ENCODE data around the gene CAMK2A. TPM values are rescaled to one million over a fixed set of nuclear protein-coding genes. Genes with fewer than 3 reads are reported as not detected.

The CAMK2A gene
- total RNA-seq, 1 donor from 2014 or later, result 1.2 TPM

GRCh38 chr5:150218693-150219035 is 70.9 kb downstream of the CAMK2A start:
- Histone ChIP-seq H3K4me1 (ENCODE audit: insufficient read depth, low read length) (peaks cover 10% of the 10 kb centered on the region), H3K36me3 (ENCODE audit: insufficient read depth, low read length) (no peaks in the 10 kb centered on the region), H3K4me2 (ENCODE audit: low read length) (no peak overlapping the region), H4K20me1 (ENCODE audit: insufficient read depth, low read length) (no peaks in the 10 kb centered on the region), H3K27ac (ENCODE audit: low read depth, low read length) (no peak overlapping the region), H3K27me3 (ENCODE audit: insufficient read depth, low read length) (no peaks in the 10 kb centered on the region), H2AFZ (ENCODE audit: low read depth, low read length) (no peak overlapping the region), H3K79me2 (ENCODE audit: insufficient read depth, low read length) (no peaks in the 10 kb centered on the region), H3K4me3 (ENCODE audit: insufficient read depth, low read depth, low read length) (no peak overlapping the region), H3K9me3 (ENCODE audit: insufficient read depth, low read depth, low read length) (no peaks in the 10 kb centered on the region), H3K9ac (ENCODE audit: low read length) (no peak overlapping the region)
- TF ChIP-seq EZH2 (IDR thresholded peaks at IDR 0.05; ENCODE audit: insufficient read depth, low read length), result no peak
- TF ChIP-seq, protein P1, sequence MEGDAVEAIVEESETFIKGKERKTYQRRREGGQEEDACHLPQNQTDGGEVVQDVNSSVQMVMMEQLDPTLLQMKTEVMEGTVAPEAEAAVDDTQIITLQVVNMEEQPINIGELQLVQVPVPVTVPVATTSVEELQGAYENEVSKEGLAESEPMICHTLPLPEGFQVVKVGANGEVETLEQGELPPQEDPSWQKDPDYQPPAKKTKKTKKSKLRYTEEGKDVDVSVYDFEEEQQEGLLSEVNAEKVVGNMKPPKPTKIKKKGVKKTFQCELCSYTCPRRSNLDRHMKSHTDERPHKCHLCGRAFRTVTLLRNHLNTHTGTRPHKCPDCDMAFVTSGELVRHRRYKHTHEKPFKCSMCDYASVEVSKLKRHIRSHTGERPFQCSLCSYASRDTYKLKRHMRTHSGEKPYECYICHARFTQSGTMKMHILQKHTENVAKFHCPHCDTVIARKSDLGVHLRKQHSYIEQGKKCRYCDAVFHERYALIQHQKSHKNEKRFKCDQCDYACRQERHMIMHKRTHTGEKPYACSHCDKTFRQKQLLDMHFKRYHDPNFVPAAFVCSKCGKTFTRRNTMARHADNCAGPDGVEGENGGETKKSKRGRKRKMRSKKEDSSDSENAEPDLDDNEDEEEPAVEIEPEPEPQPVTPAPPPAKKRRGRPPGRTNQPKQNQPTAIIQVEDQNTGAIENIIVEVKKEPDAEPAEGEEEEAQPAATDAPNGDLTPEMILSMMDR (IDR thresholded peaks at IDR 0.05; ENCODE audit: insufficient read depth, low read depth, low read length), result no peak
- Mint-ChIP-seq H3K4me1 (ENCODE audit: low read depth, unreplicated experiment) (no peaks in the 10 kb centered on the region), H3K9me3 (ENCODE audit: unreplicated experiment) (no peaks in the 10 kb centered on the region), H3K27ac (ENCODE audit: unreplicated experiment) (no peak overlapping the region), H3K27me3 (ENCODE audit: low read depth, unreplicated experiment) (peaks cover 9% of the 10 kb centered on the region), H3K4me3 (ENCODE audit: unreplicated experiment) (no peak overlapping the region), H3K36me3 (ENCODE audit: low read depth, unreplicated experiment) (no peaks in the 10 kb centered on the region)
- no peak for FAIRE-seq
- DNase-seq (ENCODE audit: low read depth), result no peak

GRCh38 chr5:150217873-150218692 is 71.5 kb downstream of the CAMK2A start:
- peak; percentile 42 for DNase-seq (ENCODE audit: low read depth)
- Histone ChIP-seq H3K4me3 (ENCODE audit: insufficient read depth, low read depth, low read length) (no peak overlapping the region), H3K27me3 (ENCODE audit: insufficient read depth, low read length) (no peaks in the 10 kb centered on the region), H3K27ac (ENCODE audit: low read depth, low read length) (no peak overlapping the region), H3K36me3 (ENCODE audit: insufficient read depth, low read length) (no peaks in the 10 kb centered on the region), H3K79me2 (ENCODE audit: insufficient read depth, low read length) (no peaks in the 10 kb centered on the region), H4K20me1 (ENCODE audit: insufficient read depth, low read length) (no peaks in the 10 kb centered on the region), H3K4me1 (ENCODE audit: insufficient read depth, low read length) (peaks cover 16% of the 10 kb centered on the region), H3K9ac (ENCODE audit: low read length) (no peak overlapping the region), H3K4me2 (ENCODE audit: low read length) (no peak overlapping the region), H3K9me3 (ENCODE audit: insufficient read depth, low read depth, low read length) (no peaks in the 10 kb centered on the region), H2AFZ (ENCODE audit: low read depth, low read length) (no peak overlapping the region)
- Mint-ChIP-seq H3K27ac (ENCODE audit: unreplicated experiment) (no peak overlapping the region), H3K27me3 (ENCODE audit: low read depth, unreplicated experiment) (peaks cover 13% of the 10 kb centered on the region), H3K4me3 (ENCODE audit: unreplicated experiment) (no peak overlapping the region), H3K36me3 (ENCODE audit: low read depth, unreplicated experiment) (no peaks in the 10 kb centered on the region), H3K4me1 (ENCODE audit: low read depth, unreplicated experiment) (peaks cover 2% of the 10 kb centered on the region), H3K9me3 (ENCODE audit: unreplicated experiment) (no peaks in the 10 kb centered on the region)
- TF ChIP-seq EZH2 (IDR thresholded peaks at IDR 0.05; ENCODE audit: insufficient read depth, low read length), result no peak
- TF ChIP-seq, protein P1 (IDR thresholded peaks at IDR 0.05; ENCODE audit: insufficient read depth, low read depth, low read length), result peak; percentile 84
- peak; percentile 87 for FAIRE-seq

- Histone ChIP-seq H4K20me1 (ENCODE audit: insufficient read depth, low read length) (no peaks in the 10 kb centered on the region), H3K27ac (ENCODE audit: low read depth, low read length) (no peak overlapping the region), H3K4me3 (ENCODE audit: insufficient read depth, low read depth, low read length) (no peak overlapping the region), H3K4me1 (ENCODE audit: insufficient read depth, low read length) (peaks cover 17% of the 10 kb centered on the region), H3K27me3 (ENCODE audit: insufficient read depth, low read length) (no peaks in the 10 kb centered on the region), H3K4me2 (ENCODE audit: low read length) (no peak overlapping the region), H3K36me3 (ENCODE audit: insufficient read depth, low read length) (no peaks in the 10 kb centered on the region), H2AFZ (ENCODE audit: low read depth, low read length) (no peak overlapping the region), H3K9me3 (ENCODE audit: insufficient read depth, low read depth, low read length) (no peaks in the 10 kb centered on the region), H3K9ac (ENCODE audit: low read length) (no peak overlapping the region), H3K79me2 (ENCODE audit: insufficient read depth, low read length) (no peaks in the 10 kb centered on the region)
- Mint-ChIP-seq H3K4me1 (ENCODE audit: low read depth, unreplicated experiment) (peaks cover 2% of the 10 kb centered on the region), H3K36me3 (ENCODE audit: low read depth, unreplicated experiment) (no peaks in the 10 kb centered on the region), H3K27me3 (ENCODE audit: low read depth, unreplicated experiment) (peaks cover 16% of the 10 kb centered on the region), H3K4me3 (ENCODE audit: unreplicated experiment) (peak overlapping the region; percentile 11), H3K9me3 (ENCODE audit: unreplicated experiment) (no peaks in the 10 kb centered on the region), H3K27ac (ENCODE audit: unreplicated experiment) (no peak overlapping the region)
- TF ChIP-seq EZH2 (IDR thresholded peaks at IDR 0.05; ENCODE audit: insufficient read depth, low read length), result no peak
- TF ChIP-seq, protein P1 (IDR thresholded peaks at IDR 0.05; ENCODE audit: insufficient read depth, low read depth, low read length), result no peak
- DNase-seq (ENCODE audit: low read depth) (no peak), FAIRE-seq (no peak)
These were observed 72.5 kb downstream of the CAMK2A start for GRCh38 chr5:150217038-150217437.
